Neutrophil (primary cell): ENCODE results near the gene SLX4IP.

Source experiments
- H3K27ac ChIP-seq: fragments of 200-600 bp; sonication (generic); 2 replicates; pipeline ENCODE4 v1.5.1; 2016; ENCODE audit warnings: mild to moderate bottlenecking, moderate library complexity
- H3K27me3 ChIP-seq: fragments of 200-600 bp; sonication (generic); 2 replicates; pipeline ENCODE4 v1.6.0; 2016; ENCODE audit warnings: mild to moderate bottlenecking
- H3K36me3 ChIP-seq: fragments of 200-600 bp; sonication (generic); 2 replicates; pipeline ENCODE4 v1.5.1; 2017
- H3K4me1 ChIP-seq, 2 experiments: fragments of 200-600 bp in 1 of 2; sonication (generic) in 1 of 2; 1 replicate in 1 of 2; 2 replicates in 1 of 2; pipeline versions ENCODE4 v1.5.1 to v1.6.1; 2013 to 2016; ENCODE audit warnings: low read depth in 1 of 2, low read length in 1 of 2, mild to moderate bottlenecking in 1 of 2, moderate library complexity in 1 of 2; ENCODE audit not compliant: control insufficient read depth in 1 of 2, insufficient read depth in 1 of 2
- H3K4me3 ChIP-seq, 2 experiments: fragments of 200-600 bp in 1 of 2; sonication (generic) in 1 of 2; 1 replicate in 1 of 2; 2 replicates in 1 of 2; pipeline ENCODE4 v1.5.1; 2013 to 2016; ENCODE audit warnings: low read depth in 1 of 2, low read length in 1 of 2, mild to moderate bottlenecking in 1 of 2, moderate library complexity in 1 of 2
- H3K9me3 ChIP-seq: fragments of 200-600 bp; sonication (generic); 2 replicates; pipeline ENCODE4 v1.5.1; 2016
- TF ChIP-seq, protein P1 (sequence below): fragments of 200-600 bp; sonication (generic); IDR thresholded peaks from 2 replicates; pipeline ENCODE4 v1.5.1; 2016; ENCODE audit warnings: antibody characterized with exemption

The SLX4IP gene

DNA sequence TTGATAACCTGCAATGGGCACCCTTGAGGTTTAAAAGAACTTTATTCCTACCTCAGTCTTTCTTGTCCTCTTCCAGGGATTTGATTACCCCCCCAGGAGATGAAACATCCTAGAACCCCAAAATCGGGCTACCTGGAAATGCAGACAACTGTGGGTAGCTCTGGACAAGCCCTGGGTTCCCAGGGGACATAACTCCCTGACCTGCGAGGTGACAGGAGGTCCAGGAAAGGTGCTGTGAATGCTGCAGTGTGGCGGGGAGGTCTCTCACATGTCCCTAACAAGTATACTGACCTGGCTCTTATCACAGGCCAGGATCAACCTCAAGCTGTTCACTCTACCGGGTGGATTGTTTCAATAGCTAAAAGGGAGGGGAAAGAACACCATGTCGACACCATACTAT is 227.0 kb downstream of the SLX4IP start:
- H3K4me1 ChIP-seq: no peaks in the 10 kb centered on the region
- H3K27me3 ChIP-seq: no peaks in the 10 kb centered on the region
- no peak overlapping the region for H3K4me3 ChIP-seq
- TF ChIP-seq, protein P1, sequence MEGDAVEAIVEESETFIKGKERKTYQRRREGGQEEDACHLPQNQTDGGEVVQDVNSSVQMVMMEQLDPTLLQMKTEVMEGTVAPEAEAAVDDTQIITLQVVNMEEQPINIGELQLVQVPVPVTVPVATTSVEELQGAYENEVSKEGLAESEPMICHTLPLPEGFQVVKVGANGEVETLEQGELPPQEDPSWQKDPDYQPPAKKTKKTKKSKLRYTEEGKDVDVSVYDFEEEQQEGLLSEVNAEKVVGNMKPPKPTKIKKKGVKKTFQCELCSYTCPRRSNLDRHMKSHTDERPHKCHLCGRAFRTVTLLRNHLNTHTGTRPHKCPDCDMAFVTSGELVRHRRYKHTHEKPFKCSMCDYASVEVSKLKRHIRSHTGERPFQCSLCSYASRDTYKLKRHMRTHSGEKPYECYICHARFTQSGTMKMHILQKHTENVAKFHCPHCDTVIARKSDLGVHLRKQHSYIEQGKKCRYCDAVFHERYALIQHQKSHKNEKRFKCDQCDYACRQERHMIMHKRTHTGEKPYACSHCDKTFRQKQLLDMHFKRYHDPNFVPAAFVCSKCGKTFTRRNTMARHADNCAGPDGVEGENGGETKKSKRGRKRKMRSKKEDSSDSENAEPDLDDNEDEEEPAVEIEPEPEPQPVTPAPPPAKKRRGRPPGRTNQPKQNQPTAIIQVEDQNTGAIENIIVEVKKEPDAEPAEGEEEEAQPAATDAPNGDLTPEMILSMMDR: no peak
- no peaks in the 10 kb centered on the region for H3K9me3 ChIP-seq
- H3K27ac ChIP-seq: no peak overlapping the region
- H3K36me3 ChIP-seq: peaks cover 57% of the 10 kb centered on the region

- no peaks in the 10 kb centered on the region for H3K27me3 ChIP-seq
- no peak overlapping the region for H3K27ac ChIP-seq
- TF ChIP-seq, protein P1: no peak
- no peak overlapping the region for H3K4me3 ChIP-seq
- peaks cover 51% of the 10 kb centered on the region for H3K36me3 ChIP-seq
- no peaks in the 10 kb centered on the region for H3K4me1 ChIP-seq
- H3K9me3 ChIP-seq: no peaks in the 10 kb centered on the region
These were observed 227.8 kb downstream of the SLX4IP start for GRCh38 chr20:10662661-10663458.

DNA sequence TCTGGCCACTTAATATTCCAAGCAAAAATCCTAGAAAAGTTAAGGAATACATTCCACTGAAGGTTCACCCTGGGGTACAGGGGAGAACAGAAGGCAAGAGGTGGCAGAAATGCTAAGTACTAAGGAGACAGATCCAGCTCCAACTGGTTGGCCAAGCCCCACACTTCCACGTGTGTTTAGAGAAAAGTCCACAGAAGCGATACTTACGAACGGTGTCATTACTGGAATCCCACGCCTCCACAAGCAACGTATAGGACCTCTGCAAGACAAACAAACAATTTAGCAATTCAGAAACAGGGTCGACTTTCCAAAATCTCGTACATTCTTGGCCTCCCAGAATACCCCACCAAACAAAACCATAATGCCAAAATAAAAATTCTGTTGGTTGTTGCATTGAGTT is 228.7 kb downstream of the SLX4IP start:
- peaks cover 43% of the 10 kb centered on the region for H3K36me3 ChIP-seq
- TF ChIP-seq, protein P1: no peak
- H3K27me3 ChIP-seq: no peaks in the 10 kb centered on the region
- H3K27ac ChIP-seq: no peak overlapping the region
- no peaks in the 10 kb centered on the region for H3K4me1 ChIP-seq
- no peak overlapping the region for H3K4me3 ChIP-seq
- no peaks in the 10 kb centered on the region for H3K9me3 ChIP-seq

- Histone ChIP-seq H3K27me3 (no peaks in the 10 kb centered on the region), H3K27ac (no peak overlapping the region), H3K4me3 (no peak overlapping the region), H3K9me3 (no peaks in the 10 kb centered on the region), H3K36me3 (peaks cover 35% of the 10 kb centered on the region), H3K4me1 (no peaks in the 10 kb centered on the region)
- TF ChIP-seq, protein P1: no peak
These were observed 230.0 kb downstream of the SLX4IP start for GRCh38 chr20:10665027-10665561.

DNA sequence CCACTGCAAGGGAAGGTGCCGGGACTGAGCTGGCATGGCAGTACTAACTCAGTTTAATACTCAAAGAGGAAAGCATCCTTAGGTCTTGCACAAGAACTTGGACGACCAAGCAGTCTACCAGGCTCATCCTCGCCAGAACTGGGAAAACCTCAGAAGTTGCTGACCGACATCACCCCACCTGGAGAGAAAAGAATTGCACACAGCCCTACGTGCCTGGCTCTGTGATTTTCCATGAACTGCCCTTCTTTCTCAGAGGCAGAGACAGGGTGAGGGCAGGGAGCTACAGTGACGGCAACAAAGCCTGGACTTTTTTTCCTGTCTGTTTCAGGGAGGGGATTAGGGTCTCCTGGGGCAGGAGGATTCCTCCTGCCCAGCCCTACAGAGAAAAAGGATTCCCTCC is 230.7 kb downstream of the SLX4IP start:
- Histone ChIP-seq H3K9me3 (no peaks in the 10 kb centered on the region), H3K27ac (no peak overlapping the region), H3K4me1 (peaks cover 0 to under 1% of the 10 kb centered on the region in 2 experiments), H3K36me3 (peaks cover 28% of the 10 kb centered on the region), H3K27me3 (no peaks in the 10 kb centered on the region), H3K4me3 (no peak overlapping the region)
- TF ChIP-seq, protein P1: no peak
